Lower lobe of right lung (tissue), 2 donors: Measurements from ENCODE around the gene ISM1. TPM values are rescaled to one million over a fixed set of nuclear protein-coding genes. Genes with fewer than 3 reads are reported as not detected.

Source experiments
- ATAC-seq, 2 donors: fragments of 200-7000 bp; cut with Tn5 transposase; one replicate each; pipeline ENCODE4 v1.9.1; 2020 to 2022; ENCODE audit warnings: mild to moderate bottlenecking in 2 of 2, moderate library complexity in 2 of 2
- DNase-seq: peaks from one replicate; pipeline ENCODE4 v3.0.0-alpha.2; 2020
- H3K27ac ChIP-seq: fragments of 200-600 bp; one replicate; pipeline ENCODE4 v1.8.0; 2022
- H3K27me3 ChIP-seq: fragments of 200-600 bp; one replicate; pipeline ENCODE4 v1.8.0; 2022; ENCODE audit warnings: low read depth
- H3K36me3 ChIP-seq: fragments of 200-600 bp; one replicate; pipeline ENCODE4 v1.8.0; 2022; ENCODE audit warnings: mild to moderate bottlenecking
- H3K4me1 ChIP-seq: fragments of 200-600 bp; one replicate; pipeline ENCODE4 v1.8.0; 2022
- H3K4me3 ChIP-seq: fragments of 200-600 bp; one replicate; pipeline ENCODE4 v1.8.0; 2022; ENCODE audit warnings: mild to moderate bottlenecking
- H3K9me3 ChIP-seq: fragments of 200-600 bp; one replicate; pipeline ENCODE4 v1.8.0; 2022
- CTCF ChIP-seq: fragments of 200-600 bp; IDR thresholded peaks from one replicate; pipeline ENCODE4 v1.8.0; 2022; ENCODE audit warnings: antibody characterized with exemption, mild to moderate bottlenecking
- intact Hi-C: fragments of 100-400 bp; cut with DNase I; formaldehyde crosslinking; loops from one replicate; pipeline ENCODE4 v1.11.0; 2022
- total RNA-seq: library from RNA; stranded (reverse); fragmentation: NEBNext Ultra II Directional; extraction: Animal tissue kit (Norgen Biotek cat#: 25700); gene quantifications from one replicate; pipeline ENCODE4 v1.2.1, GENCODE V29; 2021
- donor health status: DM: no; HTN: yes; CAD: no; lungs with severe emphysema.

The ISM1 gene
- total RNA-seq, 1 donor from 2014 or later, result 8.4 TPM

- DNase-seq (peak; percentile 85), ATAC-seq (peak; percentile 96)
Measured at GRCh38 chr20:13342469-13343242, 121.6 kb downstream of the ISM1 start.

GRCh38 chr20:13344671-13345070, 123.6 kb downstream of the ISM1 start:
- Histone ChIP-seq H3K27me3 (no peaks in the 10 kb centered on the region), H3K4me1 (peaks cover 9% of the 10 kb centered on the region), H3K4me3 (no peak overlapping the region), H3K36me3 (no peaks in the 10 kb centered on the region), H3K9me3 (no peaks in the 10 kb centered on the region), H3K27ac (no peak overlapping the region)
- intact Hi-C loops, result no loop called here
- ATAC-seq, result no peak
- TF ChIP-seq CTCF, result no peak
- DNase-seq, result no peak

More at GRCh38 chr20:13342469-13343242, 121.6 kb downstream of the ISM1 start:
- no peak overlapping the region for H3K4me3 ChIP-seq
- no peak for TF ChIP-seq CTCF
- intact Hi-C loops, result no loop called here
- peaks cover 11% of the 10 kb centered on the region for H3K4me1 ChIP-seq
- H3K27me3 ChIP-seq, result no peaks in the 10 kb centered on the region
- H3K9me3 ChIP-seq, result no peaks in the 10 kb centered on the region
- H3K27ac ChIP-seq, result peak overlapping the region; percentile 81
- H3K36me3 ChIP-seq, result no peaks in the 10 kb centered on the region

- no peaks in the 10 kb centered on the region for H3K27me3 ChIP-seq
- DNase-seq (no peak), ATAC-seq (no peak)
- H3K9me3 ChIP-seq, result no peaks in the 10 kb centered on the region
- no peaks in the 10 kb centered on the region for H3K4me1 ChIP-seq
- no peaks in the 10 kb centered on the region for H3K36me3 ChIP-seq
- no peak overlapping the region for H3K27ac ChIP-seq
- no peak for TF ChIP-seq CTCF
- no peak overlapping the region for H3K4me3 ChIP-seq
- intact Hi-C loops, result no loop called here
Measured at GRCh38 chr20:13348311-13349234, 127.5 kb downstream of the ISM1 start.

- DNase-seq, result no peak
- Histone ChIP-seq H3K27me3 (no peaks in the 10 kb centered on the region), H3K4me3 (no peak overlapping the region), H3K4me1 (no peaks in the 10 kb centered on the region), H3K27ac (no peak overlapping the region), H3K36me3 (no peaks in the 10 kb centered on the region), H3K9me3 (no peaks in the 10 kb centered on the region)
- no peak for TF ChIP-seq CTCF
- intact Hi-C loops, result no loop called here
- ATAC-seq, result no peak
Measured at GRCh38 chr20:13349235-13349604, 128.1 kb downstream of the ISM1 start.

Other genes with a start within 250 kb of the ISM1 start
- gene SPTLC3, start 212.3 kb upstream of the ISM1 start, total RNA-seq, result 18.7 TPM